ENCODE measurements around the gene GPR176.

Gene GPR176

GRCh38 chr15:39889601-39890000 is 30.5 kb downstream of the GPR176 start:
- no peak for DNase-seq (ENCODE audit: low read depth)

- DNase-seq (ENCODE audit: low read depth), result peak; percentile 64
Measured at GRCh38 chr15:39888809-39889208, 31.3 kb downstream of the GPR176 start.

GRCh38 chr15:39888243-39888642 is 31.8 kb downstream of the GPR176 start:
- DNase-seq (ENCODE audit: low read depth), result no peak

- DNase-seq (ENCODE audit: low read depth), result peak; percentile 83
Measured at GRCh38 chr15:39887832-39888231, 32.2 kb downstream of the GPR176 start.

- no peak for DNase-seq (ENCODE audit: low read depth)
Measured at GRCh38 chr15:39887211-39887610, 32.9 kb downstream of the GPR176 start.

GRCh38 chr15:39886418-39886817 is 33.6 kb downstream of the GPR176 start:
- DNase-seq (ENCODE audit: low read depth), result no peak

GRCh38 chr15:39885099-39885777 is 34.8 kb downstream of the GPR176 start:
- DNase-seq (ENCODE audit: low read depth), result peak; percentile 61

GRCh38 chr15:39884351-39884750 is 35.7 kb downstream of the GPR176 start:
- DNase-seq (ENCODE audit: low read depth), result no peak

- no peak for DNase-seq (ENCODE audit: low read depth)
Measured at GRCh38 chr15:39882602-39883001, 37.5 kb downstream of the GPR176 start.

GRCh38 chr15:39881790-39882189 is 38.3 kb downstream of the GPR176 start:
- DNase-seq (ENCODE audit: low read depth), result no peak

GRCh38 chr15:39880718-39881387 is 39.2 kb downstream of the GPR176 start:
- DNase-seq (ENCODE audit: low read depth), result no peak

- DNase-seq (ENCODE audit: low read depth), result peak; percentile 81
Measured at GRCh38 chr15:39878406-39878785, 41.7 kb downstream of the GPR176 start.

GRCh38 chr15:39874890-39875549 is 45.0 kb downstream of the GPR176 start:
- peak; percentile 65 for DNase-seq (ENCODE audit: low read depth)

- no peak for DNase-seq (ENCODE audit: low read depth)
Measured at GRCh38 chr15:39873978-39874377, 46.1 kb downstream of the GPR176 start.

- no peak for DNase-seq (ENCODE audit: low read depth)
Measured at GRCh38 chr15:39870537-39870936, 49.5 kb downstream of the GPR176 start.

GRCh38 chr15:39869858-39870515 is 50.1 kb downstream of the GPR176 start:
- no peak for DNase-seq (ENCODE audit: low read depth)

GRCh38 chr15:39869254-39869653 is 50.8 kb downstream of the GPR176 start:
- no peak for DNase-seq (ENCODE audit: low read depth)

GRCh38 chr15:39868396-39868795 is 51.7 kb downstream of the GPR176 start:
- DNase-seq (ENCODE audit: low read depth), result no peak

- DNase-seq (ENCODE audit: low read depth), result no peak
Measured at GRCh38 chr15:39864116-39864515, 56.0 kb downstream of the GPR176 start.

GRCh38 chr15:39860871-39861270 is 59.2 kb downstream of the GPR176 start:
- DNase-seq (ENCODE audit: low read depth), result no peak

- DNase-seq (ENCODE audit: low read depth), result no peak
Measured at GRCh38 chr15:39860200-39860599, 59.9 kb downstream of the GPR176 start.

- no peak for DNase-seq (ENCODE audit: low read depth)
Measured at GRCh38 chr15:39859636-39860035, 60.4 kb downstream of the GPR176 start.

GRCh38 chr15:39857132-39857531 is 62.9 kb downstream of the GPR176 start:
- DNase-seq (ENCODE audit: low read depth), result no peak
